ENCODE results near the gene CCDC158. TPM values are rescaled to one million over a fixed set of nuclear protein-coding genes. Genes with fewer than 3 reads are reported as not detected.

Gene CCDC158
- total RNA-seq, 2 donors from 2014 or later: 1.8 to 2.8 TPM

GRCh38 chr4:76313547-76313946, 107.4 kb downstream of the CCDC158 start:
- Histone ChIP-seq H3K27me3 (replicated peaks; ENCODE audit: insufficient read depth) (no peaks in the 10 kb centered on the region), H3K9me3 (peaks cover 15% of the 10 kb centered on the region), H3K4me1 (ENCODE audit: control insufficient read depth in 1 of 2, low read depth in 2 of 2) (peaks cover 2 to 6% of the 10 kb centered on the region in 2 donors), H3K36me3 (peaks cover 12% of the 10 kb centered on the region), H3K4me3 (no peak overlapping the region), H3K27ac (no peak overlapping the region)
- DNase-seq (ENCODE audit: low spot score): no peak
- no peak for ATAC-seq (ENCODE audit: insufficient number of reproducible peaks, low FRiP score, low read depth)
- no peak for TF ChIP-seq CTCF (IDR thresholded peaks at IDR 0.05)

- Histone ChIP-seq H3K27me3 (replicated peaks; ENCODE audit: insufficient read depth) (no peaks in the 10 kb centered on the region), H3K9me3 (peaks cover 15% of the 10 kb centered on the region), H3K4me3 (no peak overlapping the region), H3K4me1 (ENCODE audit: control insufficient read depth in 1 of 2, low read depth in 2 of 2) (peaks cover 10 to 17% of the 10 kb centered on the region in 2 donors), H3K27ac (no peak overlapping the region), H3K36me3 (peaks cover 12% of the 10 kb centered on the region)
- ATAC-seq (ENCODE audit: insufficient number of reproducible peaks, low FRiP score, low read depth): no peak
- no peak for DNase-seq (ENCODE audit: low spot score)
- TF ChIP-seq CTCF (IDR thresholded peaks at IDR 0.05): no peak
These were observed 108.5 kb downstream of the CCDC158 start for GRCh38 chr4:76312457-76312856.

- Histone ChIP-seq H3K4me3 (no peak overlapping the region), H3K36me3 (peaks cover 12% of the 10 kb centered on the region), H3K9me3 (peaks cover 12% of the 10 kb centered on the region), H3K27ac (no peak overlapping the region), H3K27me3 (replicated peaks; ENCODE audit: insufficient read depth) (no peaks in the 10 kb centered on the region), H3K4me1 (ENCODE audit: control insufficient read depth in 1 of 2, low read depth in 2 of 2) (peaks cover 10 to 20% of the 10 kb centered on the region in 2 donors)
- ATAC-seq (ENCODE audit: insufficient number of reproducible peaks, low FRiP score, low read depth) (no peak), DNase-seq (ENCODE audit: low spot score) (no peak)
- no peak for TF ChIP-seq CTCF (IDR thresholded peaks at IDR 0.05)
These were observed 109.0 kb downstream of the CCDC158 start for GRCh38 chr4:76311896-76312331.

- Histone ChIP-seq H3K4me1 (ENCODE audit: control insufficient read depth in 1 of 2, low read depth in 2 of 2) (peaks cover 10 to 21% of the 10 kb centered on the region in 2 donors), H3K4me3 (no peak overlapping the region), H3K27ac (no peak overlapping the region), H3K9me3 (peaks cover under 1% of the 10 kb centered on the region), H3K27me3 (replicated peaks; ENCODE audit: insufficient read depth) (no peaks in the 10 kb centered on the region), H3K36me3 (peaks cover 12% of the 10 kb centered on the region)
- ATAC-seq (ENCODE audit: insufficient number of reproducible peaks, low FRiP score, low read depth) (no peak), DNase-seq (ENCODE audit: low spot score) (no peak)
- no peak for TF ChIP-seq CTCF (IDR thresholded peaks at IDR 0.05)
These were observed 110.3 kb downstream of the CCDC158 start for GRCh38 chr4:76310683-76311082.

- TF ChIP-seq CTCF (IDR thresholded peaks at IDR 0.05): no peak
- H3K4me1 ChIP-seq (ENCODE audit: control insufficient read depth in 1 of 2, low read depth in 2 of 2): peaks cover 13 to 27% of the 10 kb centered on the region in 2 donors
- no peaks in the 10 kb centered on the region for H3K27me3 ChIP-seq (replicated peaks; ENCODE audit: insufficient read depth)
These were observed 110.9 kb downstream of the CCDC158 start for GRCh38 chr4:76309939-76310550.

More at GRCh38 chr4:76309939-76310550, 110.9 kb downstream of the CCDC158 start:
- H3K4me3 ChIP-seq: no peak overlapping the region
- H3K9me3 ChIP-seq: no peaks in the 10 kb centered on the region
- no peak overlapping the region for H3K27ac ChIP-seq
- DNase-seq (ENCODE audit: low spot score) (no peak), ATAC-seq (ENCODE audit: insufficient number of reproducible peaks, low FRiP score, low read depth) (no peak)
- H3K36me3 ChIP-seq: peaks cover 12% of the 10 kb centered on the region
